ENCODE results near the gene TPSD1. TPM values are rescaled to one million over a fixed set of nuclear protein-coding genes. Genes with fewer than 3 reads are reported as not detected.

Gene TPSD1
- total and polyA plus RNA-seq, 2 donors from 2014 or later: 7.9 TPM; not detected in 1

- Histone ChIP-seq H3K36me3 (ENCODE audit: control insufficient read depth in 2 of 3, insufficient read depth in 3 of 3, low read length in 3 of 3) (no peaks in the 10 kb centered on the region), H3K27ac (ENCODE audit: low read depth in 2 of 2, low read length in 2 of 2) (no peak overlapping the region), H3K9ac (ENCODE audit: low read length in 3 of 3) (no peak overlapping the region), H3K27me3 (ENCODE audit: control insufficient read depth, insufficient read depth, low read length) (no peaks in the 10 kb centered on the region), H3K4me3 (ENCODE audit: low read length in 3 of 3) (no peak overlapping the region), H3K9me3 (ENCODE audit: control insufficient read depth in 2 of 3, insufficient read depth in 1 of 3, low read length in 3 of 3) (no peaks in the 10 kb centered on the region), H3K4me1 (ENCODE audit: control insufficient read depth in 2 of 3, insufficient read depth in 2 of 3, low read depth in 1 of 3, low read length in 3 of 3) (no peaks in the 10 kb centered on the region)
- DNase-seq (peak in 2 of 5 donors; percentile 51 to 74), FAIRE-seq (no peak)
- TF ChIP-seq, protein P1, sequence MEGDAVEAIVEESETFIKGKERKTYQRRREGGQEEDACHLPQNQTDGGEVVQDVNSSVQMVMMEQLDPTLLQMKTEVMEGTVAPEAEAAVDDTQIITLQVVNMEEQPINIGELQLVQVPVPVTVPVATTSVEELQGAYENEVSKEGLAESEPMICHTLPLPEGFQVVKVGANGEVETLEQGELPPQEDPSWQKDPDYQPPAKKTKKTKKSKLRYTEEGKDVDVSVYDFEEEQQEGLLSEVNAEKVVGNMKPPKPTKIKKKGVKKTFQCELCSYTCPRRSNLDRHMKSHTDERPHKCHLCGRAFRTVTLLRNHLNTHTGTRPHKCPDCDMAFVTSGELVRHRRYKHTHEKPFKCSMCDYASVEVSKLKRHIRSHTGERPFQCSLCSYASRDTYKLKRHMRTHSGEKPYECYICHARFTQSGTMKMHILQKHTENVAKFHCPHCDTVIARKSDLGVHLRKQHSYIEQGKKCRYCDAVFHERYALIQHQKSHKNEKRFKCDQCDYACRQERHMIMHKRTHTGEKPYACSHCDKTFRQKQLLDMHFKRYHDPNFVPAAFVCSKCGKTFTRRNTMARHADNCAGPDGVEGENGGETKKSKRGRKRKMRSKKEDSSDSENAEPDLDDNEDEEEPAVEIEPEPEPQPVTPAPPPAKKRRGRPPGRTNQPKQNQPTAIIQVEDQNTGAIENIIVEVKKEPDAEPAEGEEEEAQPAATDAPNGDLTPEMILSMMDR (IDR thresholded peaks at IDR 0.05; ENCODE audit: borderline replicate concordance, extremely low read depth, insufficient read depth): no peak
- intact Hi-C loops (cut with DNase I): no loop called here
Measured at GRCh38 chr16:1261131-1261892, 5.4 kb downstream of the TPSD1 start.

DNA sequence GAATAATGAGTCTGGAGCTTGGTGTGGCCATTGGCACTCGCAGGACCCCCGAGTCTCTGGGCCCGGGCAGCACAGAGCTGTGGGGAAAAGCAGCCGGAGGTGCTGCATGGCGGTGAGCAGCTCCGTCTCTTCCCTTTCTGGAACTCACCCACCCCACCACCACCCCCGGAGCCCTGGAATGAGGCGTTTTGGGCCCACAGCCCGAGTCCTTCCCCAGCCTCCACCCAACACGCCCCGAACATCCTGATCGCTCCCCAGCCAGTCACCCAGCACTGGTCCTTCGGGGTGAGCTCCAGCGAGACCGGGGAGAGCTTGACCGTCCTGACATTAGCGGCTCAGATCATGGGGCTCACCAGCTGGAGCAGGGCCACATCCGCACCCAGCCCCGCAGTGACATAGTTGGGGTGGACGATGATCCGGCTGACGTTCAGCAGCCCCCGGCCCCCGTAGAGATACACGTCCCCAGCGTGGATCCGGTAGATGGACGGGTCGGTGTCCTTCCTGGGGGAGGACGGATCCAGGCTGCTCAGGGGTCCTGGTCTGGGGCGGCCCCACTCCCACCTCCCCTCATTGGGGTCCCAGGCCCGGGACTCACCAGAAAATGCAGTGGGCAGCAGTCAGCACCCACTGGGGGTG, 6.5 kb downstream of the TPSD1 start:
- no peak for FAIRE-seq
- no peaks in the 10 kb centered on the region for H3K27me3 ChIP-seq (ENCODE audit: control insufficient read depth, insufficient read depth, low read length)
- intact Hi-C loops (cut with DNase I): no loop called here

GRCh38 chr16:1262846-1263221, 7.0 kb downstream of the TPSD1 start:
- Histone ChIP-seq H3K27ac (ENCODE audit: low read depth in 2 of 2, low read length in 2 of 2) (no peak overlapping the region), H3K4me1 (ENCODE audit: control insufficient read depth in 2 of 3, insufficient read depth in 2 of 3, low read depth in 1 of 3, low read length in 3 of 3) (no peaks in the 10 kb centered on the region), H3K27me3 (ENCODE audit: control insufficient read depth, insufficient read depth, low read length) (no peaks in the 10 kb centered on the region), H3K9me3 (ENCODE audit: control insufficient read depth in 2 of 3, insufficient read depth in 1 of 3, low read length in 3 of 3) (no peaks in the 10 kb centered on the region), H3K4me3 (ENCODE audit: low read length in 3 of 3) (no peak overlapping the region), H3K9ac (ENCODE audit: low read length in 3 of 3) (no peak overlapping the region), H3K36me3 (ENCODE audit: control insufficient read depth in 2 of 3, insufficient read depth in 3 of 3, low read length in 3 of 3) (no peaks in the 10 kb centered on the region)
- TF ChIP-seq, protein P1 (IDR thresholded peaks at IDR 0.05; ENCODE audit: borderline replicate concordance, extremely low read depth, insufficient read depth): no peak
- FAIRE-seq (no peak), DNase-seq (peak in 1 of 5 donors; percentile 49)
- intact Hi-C loops (cut with DNase I): no loop called here

More for the DNA sequence above, 6.5 kb downstream of the TPSD1 start:
- Histone ChIP-seq H3K9ac (ENCODE audit: low read length in 3 of 3) (no peak overlapping the region), H3K36me3 (ENCODE audit: control insufficient read depth in 2 of 3, insufficient read depth in 3 of 3, low read length in 3 of 3) (no peaks in the 10 kb centered on the region), H3K9me3 (ENCODE audit: control insufficient read depth in 2 of 3, insufficient read depth in 1 of 3, low read length in 3 of 3) (no peaks in the 10 kb centered on the region), H3K27ac (ENCODE audit: low read depth in 2 of 2, low read length in 2 of 2) (no peak overlapping the region), H3K4me3 (ENCODE audit: low read length in 3 of 3) (no peak overlapping the region), H3K4me1 (ENCODE audit: control insufficient read depth in 2 of 3, insufficient read depth in 2 of 3, low read depth in 1 of 3, low read length in 3 of 3) (no peaks in the 10 kb centered on the region)
- TF ChIP-seq, protein P1 (IDR thresholded peaks at IDR 0.05; ENCODE audit: borderline replicate concordance, extremely low read depth, insufficient read depth): no peak
- peak in 1 of 5 donors; percentile 52 for DNase-seq

Data from kidney (tissue), 14 donors.